ENCODE data around the gene MEF2D. TPM values are rescaled to one million over a fixed set of nuclear protein-coding genes. Genes with fewer than 3 reads are reported as not detected.

The MEF2D gene
- total RNA-seq, 1 donor from 2014 or later: 29.7 TPM

DNA sequence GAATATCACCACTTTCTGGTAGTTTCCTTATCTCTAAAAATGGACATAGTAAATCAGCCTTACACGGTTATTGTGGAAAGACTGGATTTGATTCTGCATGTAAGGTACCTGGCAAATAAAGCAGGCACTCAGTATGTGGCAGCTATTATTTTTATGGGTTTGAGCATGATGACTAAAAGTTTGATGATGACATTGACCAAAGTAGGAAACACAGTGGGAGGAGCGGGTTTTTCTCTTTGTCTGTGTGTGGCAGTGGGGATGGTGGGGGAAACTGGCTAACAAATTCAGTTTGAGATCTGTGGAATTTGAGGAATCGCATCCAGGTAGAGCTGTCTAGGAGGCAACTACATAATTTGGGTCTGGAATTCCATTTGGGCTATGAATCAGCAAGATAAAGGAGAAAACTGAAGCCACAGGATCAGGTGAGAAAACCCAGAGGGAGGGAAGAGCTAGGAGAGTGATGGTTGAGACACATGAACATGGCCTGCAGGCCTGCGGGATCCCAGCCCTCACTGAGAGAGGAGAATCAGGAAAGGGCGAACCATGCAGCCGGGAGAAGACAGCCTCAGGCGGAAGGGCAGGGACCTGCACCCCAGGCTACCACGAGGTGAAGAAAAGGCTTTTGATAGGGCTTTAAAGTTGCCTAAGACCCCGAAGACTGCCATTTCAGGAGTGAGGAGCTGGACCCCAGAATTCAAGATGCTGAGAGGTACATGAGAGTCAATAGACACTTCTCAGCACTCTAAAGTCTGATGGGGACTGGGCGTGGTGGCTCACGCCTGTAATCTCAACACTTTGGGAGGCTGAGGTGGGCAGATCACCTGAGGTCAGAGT is 52.2 kb downstream of the MEF2D start:
- intact Hi-C loops (cut with micrococcal nuclease): no loop called here

DNA sequence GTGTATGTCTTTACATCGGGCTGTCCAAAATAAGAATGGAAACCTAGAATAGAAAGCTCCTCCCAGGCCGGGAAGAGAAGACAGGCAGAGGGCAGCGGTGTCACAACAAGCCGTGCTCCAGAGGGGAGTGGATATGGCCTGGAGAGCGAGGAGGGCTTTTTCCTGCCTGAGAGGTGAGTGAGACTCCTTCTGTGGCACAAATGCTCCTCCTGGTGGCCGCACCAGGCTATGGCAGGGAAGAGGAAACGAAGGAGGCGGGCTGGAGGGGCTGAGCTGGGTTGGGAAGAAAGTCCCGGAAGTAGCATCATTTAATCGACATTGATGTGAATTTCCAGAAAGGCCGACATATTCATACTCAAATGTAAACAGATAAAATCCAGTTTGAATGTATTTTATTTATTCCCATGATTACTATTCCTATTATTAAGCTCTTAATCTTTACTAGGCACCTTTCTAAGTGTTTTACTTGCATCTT is 54.7 kb downstream of the MEF2D start:
- intact Hi-C loops (cut with micrococcal nuclease): loop anchor here (1.0 kb wide), 1 partner anchor 61 kb away; no protein-coding TSS in a partner anchor

DNA sequence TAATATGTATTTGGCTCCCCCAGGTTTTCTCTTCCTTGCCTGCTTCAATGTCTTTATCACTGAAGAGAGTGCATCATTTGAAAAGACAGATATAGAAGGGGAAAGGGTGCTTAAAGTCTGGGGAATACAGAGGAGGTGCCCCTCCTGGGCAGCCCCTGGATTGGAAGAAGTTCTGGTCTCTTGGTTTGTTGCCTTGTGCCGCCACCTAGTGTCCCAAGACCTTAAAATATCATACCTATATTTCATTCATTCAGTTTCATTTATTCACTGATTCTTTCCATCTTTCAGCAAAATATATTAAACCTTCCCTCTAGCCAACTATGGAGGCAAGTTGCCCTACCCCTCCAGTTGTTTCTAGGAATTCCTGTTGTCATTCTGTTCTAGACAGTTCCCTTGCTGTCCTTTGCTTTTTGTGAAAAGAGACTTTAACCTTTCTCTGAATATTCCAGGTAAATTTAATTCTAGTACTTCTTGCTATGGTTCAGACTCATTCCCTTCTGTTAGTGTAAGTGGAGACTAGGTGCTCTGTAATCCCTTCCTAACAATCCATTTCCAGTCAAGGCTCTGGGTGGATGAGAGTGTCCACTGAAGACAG is 56.1 kb downstream of the MEF2D start:
- intact Hi-C loops (cut with micrococcal nuclease): loop anchor here (1.0 kb wide), 1 partner anchor 59 kb away; no protein-coding TSS in a partner anchor

DNA sequence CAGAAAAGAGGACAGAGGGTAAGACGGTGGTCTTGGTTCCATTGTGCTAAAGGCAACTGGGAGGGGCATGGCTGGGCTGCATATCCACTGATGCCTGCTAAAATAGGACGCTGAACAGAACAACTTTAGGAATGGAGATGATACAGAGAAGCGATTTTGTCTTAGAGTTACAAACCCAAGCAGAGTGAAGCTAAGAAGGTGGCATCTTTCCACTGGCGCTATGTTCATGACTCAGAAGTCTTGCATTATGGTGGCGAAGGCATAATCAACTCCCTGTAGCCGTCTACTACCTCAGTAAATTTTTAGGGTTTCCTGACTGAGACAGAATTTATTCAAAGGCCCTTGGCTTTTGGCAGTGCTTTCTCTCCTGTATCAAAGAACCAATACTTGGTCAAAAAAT is 57.3 kb downstream of the MEF2D start:
- intact Hi-C loops (cut with micrococcal nuclease): no loop called here

DNA sequence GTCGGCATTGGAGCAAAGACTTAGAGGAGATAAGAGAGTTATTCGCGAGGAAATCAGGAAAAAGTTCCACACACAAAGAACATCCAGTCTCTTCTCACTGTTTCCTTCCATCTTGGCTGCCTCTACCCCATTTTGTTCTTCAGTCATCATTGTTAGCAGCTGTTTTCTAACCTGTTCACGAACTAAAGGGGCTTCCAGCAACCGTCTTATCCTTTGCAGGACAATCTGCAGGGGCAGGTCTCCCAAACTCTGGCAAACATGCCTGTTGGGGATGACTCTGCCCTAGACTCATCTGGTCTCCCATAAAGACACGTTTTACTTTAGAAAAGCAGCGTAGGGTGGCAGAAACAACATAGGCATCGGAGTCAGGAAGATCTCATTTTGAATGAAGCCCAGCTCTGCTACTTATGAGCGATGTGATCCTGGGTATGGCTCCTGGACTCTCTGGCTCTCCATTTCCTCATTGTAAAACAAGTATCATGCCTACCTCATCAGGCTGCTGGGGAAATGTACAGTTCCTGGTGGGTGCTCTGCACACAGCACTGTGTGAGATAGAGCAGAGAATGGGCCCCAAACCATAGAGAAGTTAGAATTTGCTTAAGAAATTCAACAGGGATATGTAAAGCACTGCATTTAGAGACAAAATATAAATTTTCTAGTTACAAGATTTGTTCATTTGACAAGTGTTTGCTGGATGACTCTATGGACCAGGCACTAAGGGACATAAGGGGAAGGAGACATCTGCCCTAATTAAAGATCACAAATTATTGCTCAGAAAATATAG is 59.7 kb downstream of the MEF2D start:
- intact Hi-C loops (cut with micrococcal nuclease): no loop called here

DNA sequence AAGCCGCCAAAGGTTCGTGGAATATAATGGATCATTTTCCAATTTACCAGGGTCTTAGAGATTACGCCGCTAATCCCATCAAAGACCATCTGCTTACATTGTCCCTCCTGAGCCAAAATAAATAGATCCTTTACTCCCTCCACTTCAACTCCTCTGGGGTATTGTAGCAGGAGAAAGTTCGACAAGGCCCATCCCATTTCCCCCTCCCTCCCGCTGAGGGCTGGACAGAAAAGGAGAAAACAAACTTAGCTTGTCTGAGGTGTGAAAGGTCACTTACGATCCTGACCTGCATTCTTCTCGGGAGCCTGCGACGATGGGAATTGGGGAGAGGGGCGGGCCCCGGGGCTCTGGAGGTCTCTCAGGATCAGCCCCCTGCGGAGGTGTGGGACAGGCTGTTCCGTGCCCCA is 60.8 kb downstream of the MEF2D start:
- intact Hi-C loops (cut with micrococcal nuclease): no loop called here

DNA sequence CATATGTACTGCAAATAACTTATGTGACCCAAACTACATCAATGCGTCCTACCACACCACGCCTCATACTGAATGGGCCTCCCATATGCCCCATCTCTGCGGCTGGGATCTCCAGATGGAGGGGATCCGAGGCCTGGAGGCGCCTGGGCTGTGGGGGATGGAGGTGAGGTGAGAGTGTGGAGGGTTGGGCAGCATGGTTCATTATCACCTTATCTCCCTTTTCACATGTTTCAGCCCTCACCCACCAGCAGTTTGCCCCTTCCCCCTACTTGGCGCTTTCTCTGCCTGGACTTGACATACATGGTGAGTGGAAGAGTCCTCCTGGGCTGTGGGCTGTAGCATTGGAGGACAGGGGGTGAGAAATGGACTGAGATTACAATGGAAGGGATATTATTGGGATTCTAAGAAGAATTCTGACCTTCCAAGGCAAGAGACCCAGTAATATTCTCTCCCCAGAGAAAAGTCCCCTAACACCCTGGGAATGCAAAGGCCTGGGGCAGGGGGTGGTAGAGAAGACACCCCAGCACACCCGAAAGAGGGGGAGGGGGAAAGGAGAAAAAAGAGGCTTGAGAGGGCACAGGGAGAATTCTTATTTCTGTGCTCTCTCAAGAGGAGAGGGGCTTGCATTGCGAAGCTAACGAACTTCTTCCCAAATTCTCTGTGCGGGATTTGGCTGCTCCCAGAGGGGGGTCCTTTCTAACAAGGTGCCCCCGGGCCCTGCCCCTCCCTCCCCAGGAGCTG is 61.4 kb downstream of the MEF2D start:
- intact Hi-C loops (cut with micrococcal nuclease): no loop called here

DNA sequence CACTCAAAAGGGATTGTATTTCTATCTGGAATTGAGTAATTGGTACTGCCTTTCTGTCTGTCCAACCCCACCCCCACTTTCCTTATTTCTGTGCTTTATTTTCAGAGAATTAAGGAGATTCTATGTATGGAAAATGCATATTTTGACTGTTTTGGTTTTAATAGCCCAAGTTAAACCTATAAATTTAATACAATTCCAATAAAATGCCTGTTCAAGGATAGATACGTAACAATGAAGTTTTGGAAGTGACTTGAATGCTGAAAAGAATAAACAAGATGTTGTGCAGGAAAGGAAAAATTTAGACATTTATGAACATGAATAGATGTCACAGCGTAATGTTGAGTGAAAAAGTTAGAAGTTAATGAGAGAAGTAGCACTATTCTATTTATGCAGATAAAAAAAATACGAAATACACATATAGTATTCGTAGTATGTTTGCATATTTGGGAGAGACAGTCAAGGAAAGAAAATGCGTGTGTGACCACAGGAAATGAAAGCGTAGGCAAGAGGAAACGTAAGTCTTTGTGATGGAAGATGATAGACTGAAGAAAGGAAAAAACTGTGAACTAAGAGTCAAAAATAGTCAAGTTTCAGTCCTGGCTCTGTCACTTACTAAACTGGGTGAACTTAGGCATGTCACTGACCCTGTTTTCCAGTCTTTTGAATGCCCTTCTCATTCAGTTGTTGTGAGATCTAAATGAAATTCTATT is 62.1 kb downstream of the MEF2D start:
- intact Hi-C loops (cut with micrococcal nuclease): no loop called here

DNA sequence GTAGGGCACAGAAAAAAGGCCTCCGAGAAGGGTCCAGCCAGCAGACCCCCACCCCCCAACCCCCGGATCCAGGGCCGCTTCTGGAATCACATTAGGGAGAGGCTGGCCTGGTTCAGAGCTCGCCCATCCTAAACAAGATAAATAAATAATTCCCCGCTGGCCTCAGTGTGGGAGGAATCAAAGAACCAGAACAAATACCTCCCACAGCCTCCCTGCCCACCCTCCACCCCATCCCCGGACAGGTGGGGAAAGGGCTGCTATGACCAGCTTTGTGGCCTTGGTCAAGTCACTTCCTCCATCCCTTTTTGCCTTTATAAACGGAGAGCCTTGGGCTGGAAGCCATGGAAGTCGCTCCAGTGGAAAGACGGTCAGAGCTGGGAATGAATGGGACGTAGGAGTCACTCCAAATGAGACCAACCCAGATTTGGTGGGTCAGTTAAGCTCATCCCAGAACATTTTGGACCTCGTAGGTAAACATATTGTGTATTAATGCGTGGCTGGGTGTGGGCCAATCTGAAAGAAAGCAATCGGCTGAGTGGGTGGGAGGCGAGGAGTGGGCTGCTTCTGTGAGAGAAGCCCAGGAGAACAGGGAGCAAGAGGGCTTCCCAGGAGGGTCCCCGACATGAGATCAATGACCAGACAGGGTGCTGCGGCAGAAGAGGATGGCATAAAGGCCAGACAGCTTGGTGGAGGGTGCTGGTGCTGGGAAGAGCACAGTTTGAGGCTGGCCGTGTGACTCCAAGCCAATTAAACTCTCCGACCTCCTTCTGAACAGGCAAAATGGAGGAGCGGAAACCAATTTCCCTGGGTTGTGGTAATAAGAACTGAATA is 63.3 kb downstream of the MEF2D start:
- intact Hi-C loops (cut with micrococcal nuclease): no loop called here

DNA sequence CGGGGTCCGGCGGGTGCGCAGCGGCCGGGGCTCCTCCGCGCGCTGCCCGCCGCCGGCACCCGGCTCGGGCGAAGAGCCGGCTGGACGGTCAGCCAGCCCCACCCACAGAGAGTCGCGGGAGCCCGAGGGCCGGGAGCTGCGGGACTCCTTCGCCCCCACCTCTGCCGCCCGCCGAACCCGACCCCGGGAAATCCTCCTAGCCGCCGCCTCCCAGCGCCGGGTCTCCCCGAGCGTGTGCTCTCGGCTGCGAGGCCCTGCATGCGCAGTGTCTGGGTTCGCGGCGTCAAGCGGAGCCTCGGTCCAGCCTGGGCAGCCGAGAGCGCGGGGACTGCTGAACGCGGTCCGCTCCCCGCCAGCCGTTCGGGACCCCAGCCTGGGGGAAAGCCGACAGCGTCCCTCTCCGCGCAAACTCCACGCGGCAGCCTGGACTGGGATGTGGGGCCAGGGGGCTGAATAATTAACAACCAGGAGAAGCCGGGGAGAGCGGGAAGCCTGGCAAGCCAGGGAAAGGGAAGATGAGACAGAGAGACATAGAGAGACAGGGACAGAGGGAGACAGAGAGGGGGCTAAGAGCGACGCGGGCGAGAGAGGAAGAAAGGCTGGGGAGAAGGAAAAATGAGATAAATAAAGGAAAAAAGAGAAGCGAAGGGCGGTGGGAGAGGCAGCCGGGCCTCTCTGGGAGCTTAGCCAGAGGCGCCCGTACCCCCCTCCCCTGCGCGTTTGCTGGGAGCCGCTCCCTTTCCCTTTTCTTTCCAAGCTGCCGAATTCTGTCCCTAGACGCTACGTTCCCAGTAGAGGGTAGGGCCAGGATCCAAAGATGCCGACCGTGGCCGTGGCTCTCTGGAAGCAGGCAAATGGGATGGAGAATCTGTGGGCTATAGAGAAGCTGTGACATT is 64.2 kb downstream of the MEF2D start:
- intact Hi-C loops (cut with micrococcal nuclease): no loop called here

DNA sequence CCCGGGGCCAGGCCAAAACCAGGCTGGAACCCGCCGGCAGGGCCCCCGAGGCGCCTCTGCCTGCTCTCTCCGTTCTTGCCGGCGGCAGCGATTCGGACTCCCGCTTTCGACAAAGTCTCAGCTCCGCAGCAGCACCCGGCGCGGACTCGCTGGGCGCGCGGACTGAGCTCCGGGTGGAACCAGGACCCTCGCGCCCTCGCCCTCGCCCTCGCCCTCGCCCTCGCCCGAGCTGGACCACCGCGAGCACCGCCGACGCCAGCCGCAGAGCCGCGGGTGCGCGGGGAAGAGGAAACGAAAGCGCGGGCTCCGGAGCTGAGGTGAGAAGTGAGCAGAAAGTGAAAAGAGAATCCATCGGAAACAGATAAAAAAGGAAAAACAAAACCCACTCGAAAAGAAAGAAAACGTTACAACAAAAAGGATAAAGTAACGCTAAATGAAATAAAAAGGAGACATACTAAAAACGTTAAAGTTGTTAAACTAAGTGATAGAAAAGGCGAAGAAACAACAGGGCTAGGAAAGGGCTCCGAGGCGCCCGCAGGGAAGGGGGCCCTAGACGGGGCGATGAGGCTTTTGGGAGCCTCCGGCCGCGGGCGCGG is 64.9 kb downstream of the MEF2D start:
- intact Hi-C loops (cut with micrococcal nuclease): loop anchor here (2.0 kb wide), 1 partner anchor 15 kb away; no protein-coding TSS in a partner anchor

DNA sequence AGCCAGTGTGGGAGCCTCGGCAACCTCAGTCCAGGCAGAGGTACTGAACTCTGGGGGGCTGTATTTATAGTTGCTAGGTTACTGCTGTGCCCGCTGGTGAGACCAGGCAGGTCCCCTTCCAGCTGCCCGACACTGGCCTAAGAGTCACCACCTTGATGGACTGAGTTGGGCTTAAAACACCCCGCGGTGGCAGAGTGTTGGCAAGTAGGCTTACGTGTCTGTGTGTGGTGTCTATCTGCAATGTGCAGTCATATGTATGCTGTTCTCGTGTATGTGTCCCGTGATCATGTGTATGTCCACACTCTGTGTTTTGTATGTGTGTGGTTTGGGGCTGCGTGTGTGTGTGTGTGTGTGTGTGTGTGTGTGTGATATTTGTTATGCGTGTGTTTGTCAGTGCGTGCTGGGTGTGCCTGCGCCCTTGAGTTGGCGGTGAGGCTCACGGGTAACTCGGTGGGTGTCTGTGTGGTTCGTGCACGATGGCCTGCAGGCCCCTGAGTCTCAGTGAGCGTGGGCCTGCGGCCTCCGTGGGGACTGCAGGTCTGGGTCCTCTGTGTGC is 65.5 kb downstream of the MEF2D start:
- intact Hi-C loops (cut with micrococcal nuclease): loop anchor here (2.0 kb wide), 1 partner anchor 14 kb away; no protein-coding TSS in a partner anchor

DNA sequence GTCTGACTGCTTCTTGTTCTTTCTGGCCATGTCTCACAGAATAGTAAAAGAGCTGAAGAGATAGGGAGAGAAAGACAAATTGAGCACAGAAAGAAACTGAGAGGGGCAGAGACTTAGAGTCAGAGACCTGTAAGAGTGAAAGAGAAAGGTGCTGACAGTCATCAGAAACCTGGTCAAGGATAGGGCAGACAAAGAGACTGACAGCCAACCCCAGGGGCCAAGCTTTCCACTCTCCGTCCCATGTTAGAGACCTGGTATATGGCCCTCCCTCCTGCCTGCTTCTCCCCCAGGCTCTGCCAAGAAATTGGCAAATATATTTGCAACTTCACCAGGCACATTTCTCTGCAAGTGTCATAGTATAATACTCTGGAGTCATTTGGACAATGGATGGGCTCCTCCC is 67.0 kb downstream of the MEF2D start:
- intact Hi-C loops (cut with micrococcal nuclease): loop anchor here (2.0 kb wide), 1 partner anchor 13 kb away; no protein-coding TSS in a partner anchor

DNA sequence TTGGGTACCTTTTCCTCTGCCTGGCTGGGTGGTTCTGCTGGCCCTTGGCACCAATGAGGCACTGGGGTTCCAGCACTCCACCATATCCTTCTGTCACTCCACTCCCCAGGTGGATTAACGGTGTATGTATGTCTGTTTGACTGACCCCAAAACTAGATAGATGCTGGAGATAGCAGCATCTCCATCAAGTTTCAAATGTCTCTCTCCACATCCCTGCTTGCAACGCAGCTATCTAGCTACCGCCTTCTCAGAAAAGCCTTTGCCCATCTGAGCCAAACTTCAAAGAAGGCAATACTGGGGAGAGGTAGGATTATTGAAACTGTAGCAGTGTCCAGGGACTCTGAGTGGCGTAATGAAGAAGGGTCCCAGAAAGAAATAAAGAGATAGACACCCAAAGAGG is 67.5 kb downstream of the MEF2D start:
- intact Hi-C loops (cut with micrococcal nuclease): no loop called here

DNA sequence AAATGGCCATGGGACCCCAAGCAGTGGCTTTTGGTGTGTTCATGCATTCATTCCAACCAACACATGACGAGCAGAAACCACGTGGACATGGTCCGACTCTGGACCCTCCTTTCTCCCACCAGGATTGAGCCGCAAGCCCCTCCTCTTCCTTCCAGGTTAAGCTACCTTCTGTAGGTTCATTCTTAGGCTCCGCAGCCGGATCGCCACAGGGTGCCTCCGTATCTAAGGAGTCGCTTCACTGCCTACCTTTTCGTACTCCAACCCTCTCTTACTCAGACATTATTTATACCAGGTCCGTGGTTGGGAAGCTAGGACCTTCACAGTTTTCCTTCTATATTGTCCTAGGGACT is 67.9 kb downstream of the MEF2D start:
- intact Hi-C loops (cut with micrococcal nuclease): no loop called here

DNA sequence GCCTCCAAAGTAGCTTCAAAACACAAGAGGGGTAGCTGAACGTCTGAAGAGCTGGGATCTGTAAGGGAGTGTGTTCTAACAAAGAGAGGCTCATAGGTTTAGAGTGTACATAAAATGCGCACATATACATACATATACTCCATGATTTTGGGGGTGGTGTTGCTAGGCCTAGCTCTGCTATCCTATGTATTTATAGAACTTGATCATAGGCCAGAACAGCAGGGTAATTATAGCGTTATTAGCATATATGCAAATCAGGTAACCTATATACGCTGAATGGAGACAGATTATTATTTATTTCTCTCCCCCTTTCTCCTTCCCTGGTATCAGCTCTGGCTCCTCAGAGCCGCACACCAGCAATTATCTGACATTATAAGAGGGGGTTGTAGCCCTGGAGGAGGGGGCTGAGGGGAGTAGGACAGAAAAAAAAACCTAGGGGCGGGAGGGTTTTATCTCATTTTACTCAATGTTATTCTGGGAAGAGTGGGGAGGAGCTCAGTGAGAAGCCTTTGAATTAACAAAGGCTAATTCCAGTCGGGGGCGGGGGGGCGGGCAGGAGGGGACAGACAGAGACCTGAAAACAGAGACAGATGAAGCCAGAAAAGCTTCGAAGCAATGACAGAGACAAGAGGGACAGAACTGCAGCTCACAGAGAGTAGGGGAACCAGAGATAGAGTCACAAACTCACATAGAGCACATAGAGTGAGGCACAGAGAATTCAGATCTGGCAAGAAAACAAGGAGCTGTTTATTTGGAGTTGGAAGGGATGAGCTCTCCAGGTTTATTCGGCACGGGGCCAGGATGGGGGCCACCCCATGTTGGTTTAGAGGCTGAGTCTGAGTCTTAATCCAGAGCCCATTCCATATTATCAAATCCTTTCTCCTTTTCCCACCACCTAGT is 68.6 kb downstream of the MEF2D start:
- intact Hi-C loops (cut with micrococcal nuclease): no loop called here

DNA sequence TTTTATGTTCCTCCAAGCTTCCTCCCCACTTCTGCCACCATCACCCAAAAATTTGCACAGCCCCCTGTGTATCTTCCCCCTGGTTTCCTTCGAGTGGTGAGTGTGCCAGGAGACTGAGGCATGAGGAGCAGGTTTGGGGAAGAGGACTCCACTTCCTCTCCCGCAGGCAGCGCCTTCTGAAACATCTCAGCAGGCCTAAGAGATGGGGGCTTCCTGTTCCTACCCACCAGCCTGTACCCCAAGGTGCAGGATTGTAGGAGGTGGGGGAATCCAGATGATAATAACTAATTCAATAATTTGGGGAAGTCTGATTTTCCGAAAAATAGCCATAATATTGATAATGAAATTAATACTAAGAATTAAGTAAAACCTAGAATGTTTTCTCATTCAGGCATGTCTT is 69.2 kb downstream of the MEF2D start:
- intact Hi-C loops (cut with micrococcal nuclease): no loop called here

Measured in T-helper 2 cell treated with Interferon-gamma antibody and Interleukin-4, amounts not matched to agents 100 ng/mL and 5 ng/mL, for 36 hours (primary cell).